ENCODE measurements around the gene AXL. TPM values are rescaled to one million over a fixed set of nuclear protein-coding genes. Genes with fewer than 3 reads are reported as not detected.
"Not testable (repeated sequence)": the region's sequence is repeated elsewhere in the genome, so short reads cannot be mapped to it uniquely, and the experiment has no call there.

Gene AXL
- total and polyA plus RNA-seq, 2 experiments from 2014 or later: 15.0 to 45.9 TPM

DNA sequence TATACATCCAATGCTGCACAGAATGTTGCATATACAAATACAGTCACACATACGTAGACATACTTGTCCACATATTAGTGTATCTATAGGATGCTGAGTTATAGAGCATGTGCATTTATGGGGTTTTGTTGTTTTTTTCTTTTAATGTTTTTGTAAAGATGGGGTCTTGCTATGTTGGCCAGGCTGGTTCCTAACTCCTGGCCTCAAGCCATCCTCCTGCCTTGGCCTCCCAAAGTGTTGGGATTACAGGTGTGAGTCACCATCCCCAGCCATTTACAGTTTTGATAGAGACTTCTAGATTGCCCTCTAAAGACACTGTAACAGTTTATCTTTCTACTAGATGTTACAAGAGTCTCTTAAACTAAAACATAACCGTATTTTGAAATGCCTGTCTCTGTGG is 59.5 kb downstream of the AXL start:
- H3K9me2 ChIP-seq (replicated peaks; ENCODE audit: insufficient read depth): no peaks in the 10 kb centered on the region
- H3K27ac ChIP-seq: no peak overlapping the region
- no peaks in the 10 kb centered on the region for H3K4me1 ChIP-seq (ENCODE audit: insufficient read depth)
- no peaks in the 10 kb centered on the region for H3K9me3 ChIP-seq (ENCODE audit: low read depth)
- H3K79me2 ChIP-seq: peaks cover 24% of the 10 kb centered on the region
- no peak overlapping the region for H2AFZ ChIP-seq
- DNase-seq (ENCODE audit: low spot score): no peak
- no peaks in the 10 kb centered on the region for H4K20me1 ChIP-seq (ENCODE audit: insufficient read depth, poor library complexity, severe bottlenecking)
- TF ChIP-seq EZH2 (IDR thresholded peaks at IDR 0.05; ENCODE audit: borderline replicate concordance) (no peak), CTCF (IDR thresholded peaks at IDR 0.05; ENCODE audit: poor library complexity) (no peak), EZH2phosphoT487 (IDR thresholded peaks at IDR 0.05; ENCODE audit: low read depth, severe bottlenecking, unreplicated experiment) (no peak)
- peaks cover 14% of the 10 kb centered on the region for H3K36me3 ChIP-seq (replicated peaks; ENCODE audit: insufficient read depth, low read depth)
- H3K4me2 ChIP-seq: no peak overlapping the region
- no peak overlapping the region for H3K4me3 ChIP-seq
- H3K27me3 ChIP-seq: no peaks in the 10 kb centered on the region
- 98% methylated on average over 2 of the region's 2 CpGs for whole genome bisulfite sequencing (ENCODE audit: low lambda C conversion rate, missing lambda C conversion rate)

GRCh38 chr19:41288673-41289530 is 69.9 kb downstream of the AXL start:
- TF ChIP-seq EZH2 (IDR thresholded peaks at IDR 0.05; ENCODE audit: borderline replicate concordance) (no peak), EZH2phosphoT487 (IDR thresholded peaks at IDR 0.05; ENCODE audit: low read depth, severe bottlenecking, unreplicated experiment) (no peak), CTCF (IDR thresholded peaks at IDR 0.05; ENCODE audit: poor library complexity) (no peak)
- no peak overlapping the region for H2AFZ ChIP-seq
- 94% methylated on average over 3 of the region's 3 CpGs for WGBS (ENCODE audit: low lambda C conversion rate, missing lambda C conversion rate)
- H3K4me2 ChIP-seq: no peak overlapping the region
- H3K27ac ChIP-seq: no peak overlapping the region
- H3K9me2 ChIP-seq (replicated peaks; ENCODE audit: insufficient read depth): no peaks in the 10 kb centered on the region
- no peaks in the 10 kb centered on the region for H3K4me1 ChIP-seq (ENCODE audit: insufficient read depth)
- no peak overlapping the region for H3K4me3 ChIP-seq
- H3K36me3 ChIP-seq (replicated peaks; ENCODE audit: insufficient read depth, low read depth): peaks cover 10% of the 10 kb centered on the region
- DNase-seq (ENCODE audit: low spot score): no peak
- peaks cover 38% of the 10 kb centered on the region for H3K79me2 ChIP-seq
- H3K9me3 ChIP-seq (ENCODE audit: low read depth): no peaks in the 10 kb centered on the region
- peaks cover 4% of the 10 kb centered on the region for H4K20me1 ChIP-seq (ENCODE audit: insufficient read depth, poor library complexity, severe bottlenecking)
- H3K27me3 ChIP-seq: no peaks in the 10 kb centered on the region

DNA sequence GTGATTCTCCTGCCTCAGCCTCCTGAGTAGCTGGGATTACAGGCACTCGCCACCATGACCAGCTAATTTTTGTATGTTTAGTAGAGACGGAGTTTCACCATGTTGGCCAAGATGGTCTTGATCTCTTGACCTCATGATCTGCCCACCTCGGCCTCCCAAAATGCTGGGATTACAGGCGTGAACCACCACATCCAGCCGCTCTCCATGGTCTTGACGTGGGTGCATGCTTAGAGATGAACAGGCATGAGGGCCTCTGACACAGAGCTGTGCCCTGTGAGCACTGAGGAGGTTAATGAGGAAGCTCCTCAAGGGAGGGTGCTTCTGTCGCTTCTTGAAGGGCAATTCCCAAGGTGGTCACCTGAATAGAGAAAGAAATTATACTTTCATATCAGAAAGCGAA is 70.8 kb downstream of the AXL start:
- not testable (repeated sequence) for DNase-seq (ENCODE audit: low spot score); H3K4me1 ChIP-seq (ENCODE audit: insufficient read depth); H2AFZ ChIP-seq; H4K20me1 ChIP-seq (ENCODE audit: insufficient read depth, poor library complexity, severe bottlenecking); H3K27ac ChIP-seq; H3K27me3 ChIP-seq; H3K4me2 ChIP-seq; H3K9me2 ChIP-seq (replicated peaks; ENCODE audit: insufficient read depth); H3K9me3 ChIP-seq (ENCODE audit: low read depth); H3K4me3 ChIP-seq
- Histone ChIP-seq H3K79me2 (peaks cover 38% of the 10 kb centered on the region), H3K36me3 (replicated peaks; ENCODE audit: insufficient read depth, low read depth) (peaks cover 10% of the 10 kb centered on the region)
- 95% methylated on average over 8 of the region's 8 CpGs for WGBS (ENCODE audit: low lambda C conversion rate, missing lambda C conversion rate)

GRCh38 chr19:41294393-41294792 is 75.4 kb downstream of the AXL start:
- DNase-seq (ENCODE audit: low spot score): no peak
- H3K27ac ChIP-seq: no peak overlapping the region
- no peak overlapping the region for H3K4me2 ChIP-seq
- peaks cover 10% of the 10 kb centered on the region for H3K36me3 ChIP-seq (replicated peaks; ENCODE audit: insufficient read depth, low read depth)
- 98% methylated on average over 10 of the region's 10 CpGs for WGBS (ENCODE audit: low lambda C conversion rate, missing lambda C conversion rate)
- TF ChIP-seq EZH2phosphoT487 (IDR thresholded peaks at IDR 0.05; ENCODE audit: low read depth, severe bottlenecking, unreplicated experiment): no peak
- TF ChIP-seq EZH2 (IDR thresholded peaks at IDR 0.05; ENCODE audit: borderline replicate concordance): no peak
- TF ChIP-seq CTCF (IDR thresholded peaks at IDR 0.05; ENCODE audit: poor library complexity): no peak
- H3K4me1 ChIP-seq (ENCODE audit: insufficient read depth): peaks cover 24% of the 10 kb centered on the region
- no peak overlapping the region for H3K4me3 ChIP-seq
- H3K27me3 ChIP-seq: no peaks in the 10 kb centered on the region
- no peak overlapping the region for H2AFZ ChIP-seq
- peaks cover 4% of the 10 kb centered on the region for H4K20me1 ChIP-seq (ENCODE audit: insufficient read depth, poor library complexity, severe bottlenecking)
- H3K79me2 ChIP-seq: peaks cover 34% of the 10 kb centered on the region
- no peaks in the 10 kb centered on the region for H3K9me3 ChIP-seq (ENCODE audit: low read depth)
- no peaks in the 10 kb centered on the region for H3K9me2 ChIP-seq (replicated peaks; ENCODE audit: insufficient read depth)
